ENCODE data around the gene APEX1. TPM values are rescaled to one million over a fixed set of nuclear protein-coding genes. Genes with fewer than 3 reads are reported as not detected.

The APEX1 gene
- total RNA-seq, 1 experiment from 2014 or later, result 235 TPM

DNA sequence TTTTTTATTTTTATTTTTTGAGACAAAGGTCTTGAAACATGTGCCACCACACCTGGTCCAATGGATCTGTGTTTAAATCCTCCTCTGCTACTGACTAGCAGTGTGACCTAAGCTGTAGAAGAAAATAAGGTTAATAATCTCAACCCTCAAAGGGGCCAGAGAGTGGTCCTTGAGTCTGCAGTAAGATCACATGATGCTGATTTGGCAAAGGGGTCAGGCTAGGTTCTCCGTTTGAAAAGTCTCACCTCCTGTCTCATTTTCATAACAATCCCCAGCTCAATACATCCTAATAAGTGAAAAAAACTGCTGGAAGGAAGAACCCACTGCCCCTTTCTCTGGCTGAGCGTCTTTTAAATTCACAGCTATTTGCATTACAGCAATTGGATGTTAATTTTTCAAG lies 33.8 kb upstream of the APEX1 start:
- no peak for ATAC-seq
- Histone ChIP-seq H2AFZ (ENCODE audit: low read depth, low read length, poor library complexity, severe bottlenecking) (no peak overlapping the region), H3K4me2 (ENCODE audit: low read length) (no peak overlapping the region), H3K9ac (ENCODE audit: low read length) (no peak overlapping the region), H3K27ac (ENCODE audit: low read depth, low read length) (no peak overlapping the region), H3K4me1 (ENCODE audit: control insufficient read depth in 1 of 2, insufficient read depth in 2 of 2, low read length in 2 of 2) (peaks cover 0 to 5% of the 10 kb centered on the region in 2 experiments; a peak in 1 of 4 replicates), H3K79me2 (ENCODE audit: insufficient read depth, low read length) (no peaks in the 10 kb centered on the region), H4K20me1 (ENCODE audit: insufficient read depth) (no peaks in the 10 kb centered on the region), H3K27me3 (ENCODE audit: insufficient read depth, low read length) (no peaks in the 10 kb centered on the region), H3K36me3 (ENCODE audit: control insufficient read depth in 1 of 2, insufficient read depth in 2 of 2, low read length in 2 of 2) (no peaks in the 10 kb centered on the region), H3K9me2 (ENCODE audit: insufficient read depth) (no peaks in the 10 kb centered on the region), H3K4me3 (replicated peaks in 1 of 2; ENCODE audit: low read depth in 1 of 2, low read length in 2 of 2) (no peak overlapping the region), H3K9me3 (ENCODE audit: control insufficient read depth in 1 of 2, insufficient read depth in 1 of 2, low read depth in 1 of 2, low read length in 2 of 2) (no peaks in the 10 kb centered on the region)
- ChIA-PET CTCF (no interaction called here), POLR2A (interaction anchor here (1.2 to 2.1 kb wide), 3 partner anchors 8 to 78 kb away, joined by 4 to 7 read pairs (median 7); partner anchors contain the start of genes PARP2, PNP and TEP1), RAD21 (ENCODE audit: low non-redundant PET in 1 of 2, low total read pairs in 2 of 2, uncharacterized antibody in 2 of 2, unreplicated experiment in 2 of 2) (no interaction called here)
- no TSS peak for BruUV-seq (replicated peaks)
- no peak for TF ChIP-seq SIN3A (IDR thresholded peaks at IDR 0.05; ENCODE audit: low read depth)
- no peak for TF ChIP-seq JUND (IDR thresholded peaks at IDR 0.05)
- TF ChIP-seq CBX3 (IDR thresholded peaks at IDR 0.05; ENCODE audit: low read depth), result no peak
- TF ChIP-seq, protein P1, sequence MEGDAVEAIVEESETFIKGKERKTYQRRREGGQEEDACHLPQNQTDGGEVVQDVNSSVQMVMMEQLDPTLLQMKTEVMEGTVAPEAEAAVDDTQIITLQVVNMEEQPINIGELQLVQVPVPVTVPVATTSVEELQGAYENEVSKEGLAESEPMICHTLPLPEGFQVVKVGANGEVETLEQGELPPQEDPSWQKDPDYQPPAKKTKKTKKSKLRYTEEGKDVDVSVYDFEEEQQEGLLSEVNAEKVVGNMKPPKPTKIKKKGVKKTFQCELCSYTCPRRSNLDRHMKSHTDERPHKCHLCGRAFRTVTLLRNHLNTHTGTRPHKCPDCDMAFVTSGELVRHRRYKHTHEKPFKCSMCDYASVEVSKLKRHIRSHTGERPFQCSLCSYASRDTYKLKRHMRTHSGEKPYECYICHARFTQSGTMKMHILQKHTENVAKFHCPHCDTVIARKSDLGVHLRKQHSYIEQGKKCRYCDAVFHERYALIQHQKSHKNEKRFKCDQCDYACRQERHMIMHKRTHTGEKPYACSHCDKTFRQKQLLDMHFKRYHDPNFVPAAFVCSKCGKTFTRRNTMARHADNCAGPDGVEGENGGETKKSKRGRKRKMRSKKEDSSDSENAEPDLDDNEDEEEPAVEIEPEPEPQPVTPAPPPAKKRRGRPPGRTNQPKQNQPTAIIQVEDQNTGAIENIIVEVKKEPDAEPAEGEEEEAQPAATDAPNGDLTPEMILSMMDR (IDR thresholded peaks at IDR 0.05 in 2 of 3, conservative IDR thresholded peaks at IDR 0.05 in 1 of 3; ENCODE audit: borderline replicate concordance in 1 of 3, insufficient read depth in 1 of 3, low read depth in 2 of 3, low read length in 2 of 3), result no peak
- TF ChIP-seq, protein P2, sequence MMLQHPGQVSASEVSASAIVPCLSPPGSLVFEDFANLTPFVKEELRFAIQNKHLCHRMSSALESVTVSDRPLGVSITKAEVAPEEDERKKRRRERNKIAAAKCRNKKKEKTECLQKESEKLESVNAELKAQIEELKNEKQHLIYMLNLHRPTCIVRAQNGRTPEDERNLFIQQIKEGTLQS (IDR thresholded peaks at IDR 0.05), result no peak
- TF ChIP-seq POLR2AphosphoS5 (IDR thresholded peaks at IDR 0.05; ENCODE audit: low read depth, low read length), result no peak
- TF ChIP-seq EGR1 (IDR thresholded peaks at IDR 0.05; ENCODE audit: low read depth), result no peak
- no peak for TF ChIP-seq RAD21 (IDR thresholded peaks at IDR 0.05; ENCODE audit: low read depth)
- no peak for TF ChIP-seq SP1 (IDR thresholded peaks at IDR 0.05; ENCODE audit: low read depth)
- TF ChIP-seq EZH2 (IDR thresholded peaks at IDR 0.05), result no peak
- no peak for TF ChIP-seq CEBPB (IDR thresholded peaks at IDR 0.05; ENCODE audit: low read depth)
- no peak for TF ChIP-seq ZFX (IDR thresholded peaks at IDR 0.05)
- no peak for TF ChIP-seq POLR2A (IDR thresholded peaks at IDR 0.05; ENCODE audit: borderline replicate concordance, extremely low read depth, insufficient read depth, insufficient read length)
- TF ChIP-seq YY1 (IDR thresholded peaks at IDR 0.05; ENCODE audit: extremely low read depth, insufficient replicate concordance, low read depth, low read length), result no peak
- no peak for DNase-seq (ENCODE audit: low read depth, low spot score)
- intact Hi-C loops (cut with micrococcal nuclease), result no loop called here
